Measurements from ENCODE around the gene FIBCD1.

GRCh38 chr9:130927338-130927737 lies 11.7 kb downstream of the FIBCD1 start:
- TF ChIP-seq EP300 (IDR thresholded peaks at IDR 0.05) (no peak), CTCF (IDR thresholded peaks at IDR 0.05) (no peak), POLR2AphosphoS5 (IDR thresholded peaks at IDR 0.05) (no peak)

Data from stomach (tissue), 4 donors.